ENCODE measurements around the gene CTSH. TPM values are rescaled to one million over a fixed set of nuclear protein-coding genes. Genes with fewer than 3 reads are reported as not detected.

The CTSH gene
- total RNA-seq, 1 experiment from 2014 or later: 146 TPM

DNA sequence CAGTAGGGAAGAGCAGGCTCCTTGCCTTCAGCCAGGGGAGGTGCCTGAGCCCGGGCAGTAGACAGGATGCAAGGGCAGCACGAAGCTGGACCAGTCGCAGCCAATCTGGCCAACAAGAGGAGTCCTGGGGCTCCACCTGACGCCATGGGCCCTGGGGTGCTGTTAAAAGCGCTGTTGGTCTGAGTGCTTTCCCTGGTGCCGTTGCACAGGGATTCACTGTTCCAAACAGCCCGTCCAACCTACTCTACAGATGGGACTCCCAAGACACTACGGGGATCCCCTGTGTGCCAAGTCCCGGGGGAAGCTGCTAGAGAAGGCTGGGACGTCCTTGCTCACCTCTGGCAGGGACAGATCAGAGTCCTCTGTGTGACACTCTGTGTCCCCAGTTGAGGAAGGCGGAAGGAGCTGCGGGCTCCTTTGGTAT, 632 bp downstream of the CTSH start:
- peak overlapping the region; percentile 65 for H3K4me3 ChIP-seq (ENCODE audit: low read length)
- no TSS peak for BruUV-seq (replicated peaks)
- H3K4me1 ChIP-seq (ENCODE audit: insufficient read depth, low read length): peaks cover 17% of the 10 kb centered on the region
- no peaks in the 10 kb centered on the region for H4K20me1 ChIP-seq (ENCODE audit: low read length)
- H3K4me2 ChIP-seq (ENCODE audit: low read length): peak overlapping the region; percentile 84
- H3K79me2 ChIP-seq (ENCODE audit: low read length): peaks cover 15% of the 10 kb centered on the region
- H3F3A ChIP-seq (ENCODE audit: low read length, unreplicated experiment): no peaks in the 10 kb centered on the region
- ATAC-seq (peak; percentile 28), DNase-seq (no peak)
- ChIA-PET POLR2A (ENCODE audit: unreplicated experiment) (no interaction called here), CTCF (no interaction called here)
- intact Hi-C loops (cut with micrococcal nuclease): loop anchor here (2.0 kb wide), 1 partner anchor 13 kb away; no protein-coding TSS in a partner anchor
- no peaks in the 10 kb centered on the region for H3K9me2 ChIP-seq (replicated peaks; ENCODE audit: low read length)
- no peaks in the 10 kb centered on the region for H3K36me3 ChIP-seq (ENCODE audit: low read depth, low read length)
- peak overlapping the region; percentile 73 for H2AFZ ChIP-seq (ENCODE audit: low read length)
- no peaks in the 10 kb centered on the region for H3K27me3 ChIP-seq (ENCODE audit: low read length)
- no peaks in the 10 kb centered on the region for H3K9me3 ChIP-seq (ENCODE audit: low read length)
- TF ChIP-seq EZH2phosphoT487 (IDR thresholded peaks at IDR 0.05; ENCODE audit: borderline replicate concordance, low read length) (no peak), CTCF (conservative IDR thresholded peaks at IDR 0.05; ENCODE audit: low read depth, low read length) (no peak), EZH2 (IDR thresholded peaks at IDR 0.05; ENCODE audit: low read length, unreplicated experiment) (no peak)
- peak overlapping the region; percentile 46 for H3K9ac ChIP-seq (ENCODE audit: low read length)
- H3K27ac ChIP-seq (ENCODE audit: low read length): no peak overlapping the region

DNA sequence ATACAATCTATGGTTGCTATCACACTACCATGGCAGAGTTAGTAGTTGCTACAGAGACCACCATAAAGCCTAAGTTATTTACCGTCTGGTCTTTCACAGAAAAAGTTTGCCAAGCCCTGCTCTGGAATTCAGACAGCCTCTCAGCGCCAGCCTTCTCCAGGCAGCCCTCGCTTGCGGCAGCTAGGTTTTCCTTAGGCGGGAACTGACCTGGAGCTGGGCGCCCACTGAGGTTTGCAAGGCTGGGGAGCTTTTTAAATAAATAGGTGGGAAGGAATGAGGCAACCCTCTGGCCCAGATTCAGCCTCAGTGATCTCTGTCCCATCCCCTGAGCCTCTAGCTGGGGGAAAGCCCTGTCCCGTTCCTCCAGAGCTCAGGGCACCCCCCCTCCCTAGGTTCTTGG, 1.2 kb downstream of the CTSH start:
- intact Hi-C loops (cut with micrococcal nuclease): loop anchor here (2.0 kb wide), 1 partner anchor 13 kb away; no protein-coding TSS in a partner anchor
- H3K36me3 ChIP-seq (ENCODE audit: low read depth, low read length): no peaks in the 10 kb centered on the region
- no peak overlapping the region for H2AFZ ChIP-seq (ENCODE audit: low read length)
- ChIA-PET POLR2A (ENCODE audit: unreplicated experiment) (no interaction called here), CTCF (interaction anchor here (0.6 kb wide), 1 partner anchor 595 kb away, joined by 4 read pairs; no protein-coding TSS in a partner anchor)
- H3K9me2 ChIP-seq (replicated peaks; ENCODE audit: low read length): no peaks in the 10 kb centered on the region
- no peak for ATAC-seq
- H3K9me3 ChIP-seq (ENCODE audit: low read length): no peaks in the 10 kb centered on the region
- no peaks in the 10 kb centered on the region for H4K20me1 ChIP-seq (ENCODE audit: low read length)
- no peaks in the 10 kb centered on the region for H3F3A ChIP-seq (ENCODE audit: low read length, unreplicated experiment)
- H3K27ac ChIP-seq (ENCODE audit: low read length): no peak overlapping the region
- H3K4me2 ChIP-seq (ENCODE audit: low read length): peak overlapping the region; percentile 84
- H3K79me2 ChIP-seq (ENCODE audit: low read length): peaks cover 15% of the 10 kb centered on the region
- peak overlapping the region; percentile 65 for H3K4me3 ChIP-seq (ENCODE audit: low read length)
- BruUV-seq (replicated peaks): no TSS peak
- no peaks in the 10 kb centered on the region for H3K27me3 ChIP-seq (ENCODE audit: low read length)
- DNase-seq: no peak
- H3K4me1 ChIP-seq (ENCODE audit: insufficient read depth, low read length): peaks cover 13% of the 10 kb centered on the region
- no peak overlapping the region for H3K9ac ChIP-seq (ENCODE audit: low read length)
- TF ChIP-seq EZH2 (IDR thresholded peaks at IDR 0.05; ENCODE audit: low read length, unreplicated experiment): no peak
- TF ChIP-seq CTCF (conservative IDR thresholded peaks at IDR 0.05; ENCODE audit: low read depth, low read length): no peak
- TF ChIP-seq EZH2phosphoT487 (IDR thresholded peaks at IDR 0.05; ENCODE audit: borderline replicate concordance, low read length): no peak

- Histone ChIP-seq H3F3A (ENCODE audit: low read length, unreplicated experiment) (no peaks in the 10 kb centered on the region), H3K27ac (ENCODE audit: low read length) (no peak overlapping the region), H3K4me1 (ENCODE audit: insufficient read depth, low read length) (peaks cover 13% of the 10 kb centered on the region), H2AFZ (ENCODE audit: low read length) (no peak overlapping the region), H3K9me3 (ENCODE audit: low read length) (no peaks in the 10 kb centered on the region), H3K4me2 (ENCODE audit: low read length) (no peak overlapping the region), H3K4me3 (ENCODE audit: low read length) (no peak overlapping the region), H3K36me3 (ENCODE audit: low read depth, low read length) (no peaks in the 10 kb centered on the region), H3K27me3 (ENCODE audit: low read length) (no peaks in the 10 kb centered on the region), H3K9me2 (replicated peaks; ENCODE audit: low read length) (no peaks in the 10 kb centered on the region), H3K79me2 (ENCODE audit: low read length) (peaks cover 15% of the 10 kb centered on the region), H3K9ac (ENCODE audit: low read length) (no peak overlapping the region), H4K20me1 (ENCODE audit: low read length) (no peaks in the 10 kb centered on the region)
- no peak for TF ChIP-seq CTCF (conservative IDR thresholded peaks at IDR 0.05; ENCODE audit: low read depth, low read length)
- no peak for TF ChIP-seq EZH2phosphoT487 (IDR thresholded peaks at IDR 0.05; ENCODE audit: borderline replicate concordance, low read length)
- TF ChIP-seq EZH2 (IDR thresholded peaks at IDR 0.05; ENCODE audit: low read length, unreplicated experiment): no peak
- ChIA-PET POLR2A (ENCODE audit: unreplicated experiment) (no interaction called here), CTCF (interaction anchor here (0.6 kb wide), 1 partner anchor 596 kb away, joined by 4 read pairs; no protein-coding TSS in a partner anchor)
- BruUV-seq (replicated peaks): no TSS peak
- intact Hi-C loops (cut with micrococcal nuclease): no loop called here
- ATAC-seq (no peak), DNase-seq (no peak)
Measured at GRCh38 chr15:78942741-78943140, 2.1 kb downstream of the CTSH start.
